Measurements from ENCODE around the gene TBC1D5.

- TF ChIP-seq CTCF (IDR thresholded peaks at IDR 0.05) (no peak), EZH2 (IDR thresholded peaks at IDR 0.05; ENCODE audit: borderline replicate concordance, insufficient read depth, low read depth, low read length, poor library complexity, severe bottlenecking) (no peak)
These were observed 108.2 kb downstream of the TBC1D5 start for GRCh38 chr3:17634201-17634600.

Measured in B cell (primary cell).